ENCODE data around the gene MRPL40.

The MRPL40 gene

GRCh38 chr22:19387575-19387974 lies 44.8 kb upstream of the MRPL40 start:
- H3K4me3 ChIP-seq (ENCODE audit: low read depth, low read length), result no peak overlapping the region
- no peak for DNase-seq (ENCODE audit: low read depth)
- TF ChIP-seq CTCF (IDR thresholded peaks at IDR 0.05; ENCODE audit: low read depth, low read length), result no peak
- TF ChIP-seq MAX (IDR thresholded peaks at IDR 0.05; ENCODE audit: low read depth, low read length), result no peak
- no peak for TF ChIP-seq MYC (IDR thresholded peaks at IDR 0.05; ENCODE audit: low read depth, low read length)
- no peak for TF ChIP-seq POLR2A (IDR thresholded peaks at IDR 0.05; ENCODE audit: extremely low read depth, insufficient read length)

GRCh38 chr22:19393704-19394103 lies 38.6 kb upstream of the MRPL40 start:
- H3K4me3 ChIP-seq (ENCODE audit: low read depth, low read length), result no peak overlapping the region
- TF ChIP-seq MYC (IDR thresholded peaks at IDR 0.05; ENCODE audit: low read depth, low read length) (no peak), MAX (IDR thresholded peaks at IDR 0.05; ENCODE audit: low read depth, low read length) (no peak), CTCF (IDR thresholded peaks at IDR 0.05; ENCODE audit: low read depth, low read length) (no peak), POLR2A (IDR thresholded peaks at IDR 0.05; ENCODE audit: extremely low read depth, insufficient read length) (no peak)
- DNase-seq (ENCODE audit: low read depth), result no peak

GRCh38 chr22:19394274-19395050 lies 37.9 kb upstream of the MRPL40 start:
- no peak overlapping the region for H3K4me3 ChIP-seq (ENCODE audit: low read depth, low read length)
- TF ChIP-seq POLR2A (IDR thresholded peaks at IDR 0.05; ENCODE audit: extremely low read depth, insufficient read length) (no peak), MYC (IDR thresholded peaks at IDR 0.05; ENCODE audit: low read depth, low read length) (no peak), CTCF (IDR thresholded peaks at IDR 0.05; ENCODE audit: low read depth, low read length) (no peak), MAX (IDR thresholded peaks at IDR 0.05; ENCODE audit: low read depth, low read length) (no peak)
- DNase-seq (ENCODE audit: low read depth), result no peak

- H3K4me3 ChIP-seq (ENCODE audit: low read depth, low read length), result no peak overlapping the region
- TF ChIP-seq POLR2A (IDR thresholded peaks at IDR 0.05; ENCODE audit: extremely low read depth, insufficient read length) (no peak), MAX (IDR thresholded peaks at IDR 0.05; ENCODE audit: low read depth, low read length) (no peak), CTCF (IDR thresholded peaks at IDR 0.05; ENCODE audit: low read depth, low read length) (no peak), MYC (IDR thresholded peaks at IDR 0.05; ENCODE audit: low read depth, low read length) (no peak)
- no peak for DNase-seq (ENCODE audit: low read depth)
Observed at GRCh38 chr22:19395276-19395675, 37.1 kb upstream of the MRPL40 start.

- no peak overlapping the region for H3K4me3 ChIP-seq (ENCODE audit: low read depth, low read length)
- no peak for DNase-seq (ENCODE audit: low read depth)
- TF ChIP-seq CTCF (IDR thresholded peaks at IDR 0.05; ENCODE audit: low read depth, low read length) (no peak), MYC (IDR thresholded peaks at IDR 0.05; ENCODE audit: low read depth, low read length) (no peak), MAX (IDR thresholded peaks at IDR 0.05; ENCODE audit: low read depth, low read length) (no peak), POLR2A (IDR thresholded peaks at IDR 0.05; ENCODE audit: extremely low read depth, insufficient read length) (no peak)
Observed at GRCh38 chr22:19396561-19396933, 35.8 kb upstream of the MRPL40 start.
